Measurements from ENCODE around the gene FCN1. TPM values are rescaled to one million over a fixed set of nuclear protein-coding genes. Genes with fewer than 3 reads are reported as not detected.

The FCN1 gene
- total and polyA plus RNA-seq, 10 of the 15 experiments (the other 5 are each of a cell fraction or from before 2014, with no cell fraction given): 0.08 TPM; not detected in 9

- no peak overlapping the region for H2AFZ ChIP-seq (ENCODE audit: control insufficient read depth, low read depth, low read length)
- in situ Hi-C loops (cut with MboI) (no loop called here), intact Hi-C loops (cut with micrococcal nuclease; ENCODE audit: unreplicated experiment) (no loop called here)
- no peak overlapping the region for H3K9ac ChIP-seq (ENCODE audit: control insufficient read depth, insufficient read depth, low read length)
- no peaks in the 10 kb centered on the region for H3K36me3 ChIP-seq (ENCODE audit: control insufficient read depth in 2 of 2, insufficient read depth in 2 of 2, low read length in 1 of 2)
- ChIA-PET POLR2A (no interaction called here), CTCF (interaction anchor here (0.6 kb wide), 1 partner anchor 10 kb away, joined by 3 read pairs; no protein-coding TSS in a partner anchor), SMC1A (ENCODE audit: uncharacterized antibody, unreplicated experiment) (interaction anchor here (1.1 kb wide), 1 partner anchor 10 kb away, joined by 5 read pairs; no protein-coding TSS in a partner anchor), RAD21 (ENCODE audit: unreplicated experiment) (no interaction called here)
- FAIRE-seq (no peak), ATAC-seq (no peak), DNase-seq (ENCODE audit: low read depth, low spot score) (no peak)
- TF ChIP-seq IKZF2 (IDR thresholded peaks at IDR 0.05): no peak
- TF ChIP-seq SPI1 (IDR thresholded peaks at IDR 0.05; ENCODE audit: borderline replicate concordance, insufficient read depth, low read depth, low read length): no peak
- no peak overlapping the region for H3K4me3 ChIP-seq
- H4K20me1 ChIP-seq (ENCODE audit: control insufficient read depth, insufficient read depth): no peaks in the 10 kb centered on the region
- H3K4me1 ChIP-seq (ENCODE audit: control insufficient read depth, insufficient read depth, low read length): peaks cover 5% of the 10 kb centered on the region; the same call in 1 of the 2 replicates
- H3K4me2 ChIP-seq (ENCODE audit: control insufficient read depth, insufficient read depth): no peak overlapping the region
- no peaks in the 10 kb centered on the region for H3K79me2 ChIP-seq (ENCODE audit: control insufficient read depth, insufficient read depth, low read length)
- H3K27me3 ChIP-seq (replicated peaks in 1 of 2; ENCODE audit: control insufficient read depth in 2 of 2, insufficient read depth in 2 of 2, low read length in 1 of 2): no peaks in the 10 kb centered on the region; a peak in 1 of 4 replicates
- no peak overlapping the region for H3K27ac ChIP-seq (ENCODE audit: control insufficient read depth, insufficient read depth)
- WGBS (ENCODE audit: insufficient coverage, insufficient replicate concordance, low lambda C conversion rate, missing lambda C conversion rate): 57% methylated on average over 10 of the region's 10 CpGs
- no TSS peak for BruUV-seq (replicated peaks)
- H3K9me3 ChIP-seq (replicated peaks; ENCODE audit: control insufficient read depth, insufficient read depth, low read length): no peaks in the 10 kb centered on the region
These were observed 30.5 kb downstream of the FCN1 start for GRCh38 chr9:134887219-134887618.

- ATAC-seq (no peak), FAIRE-seq (no peak), DNase-seq (ENCODE audit: low read depth, low spot score) (no peak)
- Histone ChIP-seq H3K4me3 (no peak overlapping the region), H3K79me2 (ENCODE audit: control insufficient read depth, insufficient read depth, low read length) (no peaks in the 10 kb centered on the region), H3K27ac (ENCODE audit: control insufficient read depth, insufficient read depth) (no peak overlapping the region), H3K9me3 (replicated peaks; ENCODE audit: control insufficient read depth, insufficient read depth, low read length) (no peaks in the 10 kb centered on the region), H3K27me3 (replicated peaks in 1 of 2; ENCODE audit: control insufficient read depth in 2 of 2, insufficient read depth in 2 of 2, low read length in 1 of 2) (no peaks in the 10 kb centered on the region; a peak in 1 of 4 replicates), H3K4me2 (ENCODE audit: control insufficient read depth, insufficient read depth) (no peak overlapping the region), H2AFZ (ENCODE audit: control insufficient read depth, low read depth, low read length) (no peak overlapping the region), H3K36me3 (ENCODE audit: control insufficient read depth in 2 of 2, insufficient read depth in 2 of 2, low read length in 1 of 2) (no peaks in the 10 kb centered on the region), H4K20me1 (ENCODE audit: control insufficient read depth, insufficient read depth) (no peaks in the 10 kb centered on the region), H3K9ac (ENCODE audit: control insufficient read depth, insufficient read depth, low read length) (no peak overlapping the region), H3K4me1 (ENCODE audit: control insufficient read depth, insufficient read depth, low read length) (peaks cover 5% of the 10 kb centered on the region; the same call in 1 of the 2 replicates)
- ChIA-PET RAD21 (ENCODE audit: unreplicated experiment) (no interaction called here), CTCF (interaction anchor here (0.7 kb wide), 1 partner anchor 670 kb away, joined by 3 read pairs; no protein-coding TSS in a partner anchor), SMC1A (ENCODE audit: uncharacterized antibody, unreplicated experiment) (interaction anchor here (1.1 kb wide), 1 partner anchor 11 kb away, joined by 5 read pairs; no protein-coding TSS in a partner anchor), POLR2A (no interaction called here)
- intact Hi-C loops (cut with micrococcal nuclease; ENCODE audit: unreplicated experiment): no loop called here
- in situ Hi-C loops (cut with MboI): no loop called here
- BruUV-seq (replicated peaks): no TSS peak
- WGBS (ENCODE audit: insufficient coverage, insufficient replicate concordance, low lambda C conversion rate, missing lambda C conversion rate): 58% methylated on average over 11 of the region's 11 CpGs
- TF ChIP-seq TAF1 (IDR thresholded peaks at IDR 0.05; ENCODE audit: borderline replicate concordance, low read depth, low read length): no peak
- no peak for TF ChIP-seq ZBTB33 (IDR thresholded peaks at IDR 0.05)
- no peak for TF ChIP-seq BCL3 (IDR thresholded peaks at IDR 0.05; ENCODE audit: borderline replicate concordance, insufficient read depth, low read depth, low read length, poor library complexity, severe bottlenecking)
- TF ChIP-seq CEBPB (IDR thresholded peaks at IDR 0.05; ENCODE audit: borderline replicate concordance in 1 of 2, low read depth in 2 of 2, low read length in 2 of 2): no peak
- TF ChIP-seq LARP7 (IDR thresholded peaks at IDR 0.05): no peak
- no peak for TF ChIP-seq ELK1 (IDR thresholded peaks at IDR 0.05; ENCODE audit: low read depth, low read length)
- no peak for TF ChIP-seq CHD4 (IDR thresholded peaks at IDR 0.05)
- no peak for TF ChIP-seq NR2C2 (IDR thresholded peaks at IDR 0.05; ENCODE audit: borderline replicate concordance, control insufficient read depth, insufficient read length, low read depth)
These were observed 31.2 kb downstream of the FCN1 start for GRCh38 chr9:134886413-134886913.

Data from GM12878 (cell line).